NCI-H526 (cell line): ENCODE data around the gene TAB3.

ENCODE experiments used
- DNase-seq, 2 experiments: peaks; one replicate each; lab custom pipeline; 2025; lab: John Stamatoyannopoulos, UW

The TAB3 gene

DNA sequence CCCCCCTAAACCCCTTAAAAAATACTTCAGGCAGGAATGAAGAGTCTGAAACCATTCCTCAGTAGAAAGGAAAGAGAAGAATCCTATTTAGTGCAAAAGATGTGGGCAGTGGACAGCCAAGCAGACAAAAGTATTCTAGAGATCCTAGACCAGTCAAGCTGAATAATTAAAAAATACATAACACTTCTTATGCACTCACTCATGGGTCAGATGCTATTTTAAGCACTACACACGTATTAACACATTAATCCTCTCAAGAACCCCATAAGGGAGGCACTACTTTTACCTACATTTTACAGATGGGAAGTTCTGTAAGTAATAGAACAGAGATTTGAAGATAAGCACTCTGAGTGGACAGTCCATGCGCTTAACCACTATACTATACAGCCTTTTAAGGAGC, 5.9 kb downstream of the TAB3 start:
- no peak for DNase-seq

GRCh38 chrX:30881797-30882196, 7.3 kb downstream of the TAB3 start:
- no peak for DNase-seq

GRCh38 chrX:30881390-30881789, 7.7 kb downstream of the TAB3 start:
- no peak for DNase-seq

DNA sequence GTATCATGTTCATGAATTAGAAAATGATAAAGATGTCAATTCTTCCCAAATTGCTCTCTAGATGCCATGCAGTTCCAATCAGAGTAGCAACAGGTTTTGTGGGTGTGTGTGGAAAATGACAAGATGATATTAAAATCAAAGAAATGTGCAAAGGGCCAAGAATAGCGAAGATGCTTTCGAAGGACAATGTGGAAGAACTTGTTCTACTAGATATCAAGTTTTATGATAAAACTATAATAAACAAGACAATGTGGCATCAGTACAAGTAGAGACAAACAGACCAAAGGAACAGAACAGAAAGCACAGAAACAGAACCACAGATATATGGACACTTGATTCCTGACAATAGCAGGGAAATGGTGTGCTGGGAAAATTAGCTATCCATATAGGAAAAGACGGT, 9.0 kb downstream of the TAB3 start:
- DNase-seq: no peak

DNA sequence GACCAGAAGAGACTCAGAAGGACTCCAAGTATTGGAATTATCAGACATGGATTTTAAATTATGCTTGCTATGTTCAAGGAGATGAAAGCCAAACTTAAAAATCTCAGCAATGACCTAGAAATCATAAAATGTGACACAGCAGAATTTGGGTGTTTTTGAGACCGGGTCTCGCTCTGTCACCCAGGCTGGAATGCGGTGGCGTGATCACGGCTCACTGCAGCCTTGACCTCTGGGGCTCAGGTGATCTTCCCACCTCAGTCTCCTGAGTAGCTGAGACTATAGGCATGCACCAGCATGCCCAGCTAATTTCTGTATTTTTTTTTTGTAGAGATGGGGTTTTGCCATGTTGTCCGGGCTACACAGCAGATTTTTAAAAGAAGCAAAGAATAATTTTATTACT, 12.7 kb downstream of the TAB3 start:
- DNase-seq: no peak

DNA sequence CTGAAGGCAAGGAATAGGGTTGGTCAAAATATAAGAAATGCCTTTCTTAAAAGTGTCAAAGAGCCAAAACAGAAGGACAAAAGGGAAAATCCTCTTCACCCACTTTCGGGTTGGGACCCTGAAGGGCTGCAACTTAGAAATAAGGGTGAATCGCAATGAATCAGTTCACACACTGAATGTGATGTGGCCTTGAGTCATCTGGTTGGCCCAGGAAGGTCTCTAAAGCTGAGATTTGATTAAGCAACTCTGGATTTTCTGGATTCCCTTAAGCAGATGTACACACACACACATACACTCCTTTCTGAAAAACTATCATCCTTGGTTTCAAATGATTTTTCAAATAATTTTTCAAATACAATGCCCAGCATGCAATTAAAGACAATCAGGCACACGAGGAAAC, 13.1 kb downstream of the TAB3 start:
- DNase-seq: no peak

DNA sequence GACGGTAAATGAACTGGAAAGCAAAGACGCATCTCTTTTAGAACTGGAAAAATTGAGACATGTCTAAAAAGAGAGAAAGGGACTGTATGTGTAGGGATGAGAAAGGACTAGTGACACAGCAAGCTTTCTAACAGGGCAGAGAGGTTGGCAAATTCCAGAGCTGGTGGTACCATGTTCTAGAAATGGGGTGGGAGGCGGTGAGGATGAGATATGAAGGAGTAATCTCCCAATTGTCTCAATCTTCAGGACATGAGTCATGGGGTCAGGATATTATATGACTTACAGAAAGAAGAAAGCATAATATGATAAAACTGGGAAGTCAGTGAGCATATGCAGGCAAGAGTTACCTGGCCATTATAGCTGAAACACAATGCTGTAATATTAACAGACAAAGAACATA, 14.2 kb downstream of the TAB3 start:
- no peak for DNase-seq

DNA sequence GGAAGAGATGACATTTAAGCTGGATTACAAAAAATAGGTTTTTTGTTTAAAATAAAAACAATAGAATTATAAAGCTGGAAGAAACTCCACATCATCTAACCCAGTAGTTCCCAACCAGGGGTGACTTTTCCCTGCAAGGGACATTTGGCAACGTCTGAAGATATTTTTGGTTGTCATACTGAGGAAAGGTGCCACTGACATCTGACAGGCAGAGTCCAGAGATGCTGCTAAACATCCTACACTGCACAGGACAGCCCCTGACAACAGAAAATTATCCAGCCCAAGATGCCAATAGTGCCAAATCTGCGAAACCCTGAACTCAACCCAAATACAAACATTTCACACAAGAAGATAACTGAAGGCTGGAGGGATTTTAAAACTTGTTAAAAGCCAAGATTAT, 18.5 kb downstream of the TAB3 start:
- DNase-seq: no peak

- no peak for DNase-seq
Measured at GRCh38 chrX:30865612-30866011, 23.4 kb downstream of the TAB3 start.

GRCh38 chrX:30865015-30865414, 24.0 kb downstream of the TAB3 start:
- DNase-seq: peak; percentile 5 to 36

GRCh38 chrX:30864383-30864785, 24.7 kb downstream of the TAB3 start:
- DNase-seq: no peak

DNA sequence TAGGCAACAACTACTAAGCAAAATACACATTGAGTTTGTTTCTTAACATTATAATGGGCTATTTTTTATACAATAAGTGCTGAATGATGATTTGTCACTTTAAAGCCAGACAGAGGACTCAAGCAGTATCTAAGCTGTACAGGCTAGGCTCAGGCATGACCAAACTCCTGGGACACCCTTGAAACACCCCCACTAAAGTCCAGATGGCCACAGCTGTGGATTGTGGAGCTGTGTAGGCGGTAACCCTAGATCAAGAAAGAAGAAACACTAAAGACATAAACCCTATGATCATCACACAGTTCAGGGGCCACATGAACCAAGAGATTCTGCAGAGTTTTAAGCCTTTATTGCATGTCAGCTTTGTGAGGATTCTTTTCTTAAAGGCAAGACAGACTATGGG, 25.1 kb downstream of the TAB3 start:
- no peak for DNase-seq

GRCh38 chrX:30858098-30858497, 31.0 kb downstream of the TAB3 start:
- DNase-seq: no peak

GRCh38 chrX:30851449-30851848, 37.6 kb downstream of the TAB3 start:
- no peak for DNase-seq

- no peak for DNase-seq
Measured at GRCh38 chrX:30835373-30835772, 53.7 kb downstream of the TAB3 start.

- no peak for DNase-seq
Measured at GRCh38 chrX:30833896-30834295, 55.2 kb downstream of the TAB3 start.

DNA sequence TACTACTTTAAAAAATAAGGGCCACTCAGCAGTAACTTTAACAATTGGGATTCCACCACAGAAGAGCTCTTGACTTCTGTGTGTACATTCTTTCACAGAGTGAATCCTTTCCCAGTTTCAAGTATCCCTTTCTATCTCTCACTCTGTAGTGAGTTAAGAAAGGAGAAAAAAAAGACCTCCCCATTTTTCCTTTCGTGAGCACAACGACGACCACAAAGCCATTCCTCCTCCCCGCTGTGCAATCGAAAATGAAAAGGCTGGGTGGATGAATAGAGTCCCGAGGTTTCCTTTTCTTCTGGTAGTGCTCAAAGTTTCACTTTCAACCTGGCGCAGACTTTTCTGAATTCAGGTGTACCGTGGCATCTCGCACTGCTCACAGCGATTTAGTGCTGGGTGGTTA, 58.0 kb downstream of the TAB3 start:
- DNase-seq: no peak

DNA sequence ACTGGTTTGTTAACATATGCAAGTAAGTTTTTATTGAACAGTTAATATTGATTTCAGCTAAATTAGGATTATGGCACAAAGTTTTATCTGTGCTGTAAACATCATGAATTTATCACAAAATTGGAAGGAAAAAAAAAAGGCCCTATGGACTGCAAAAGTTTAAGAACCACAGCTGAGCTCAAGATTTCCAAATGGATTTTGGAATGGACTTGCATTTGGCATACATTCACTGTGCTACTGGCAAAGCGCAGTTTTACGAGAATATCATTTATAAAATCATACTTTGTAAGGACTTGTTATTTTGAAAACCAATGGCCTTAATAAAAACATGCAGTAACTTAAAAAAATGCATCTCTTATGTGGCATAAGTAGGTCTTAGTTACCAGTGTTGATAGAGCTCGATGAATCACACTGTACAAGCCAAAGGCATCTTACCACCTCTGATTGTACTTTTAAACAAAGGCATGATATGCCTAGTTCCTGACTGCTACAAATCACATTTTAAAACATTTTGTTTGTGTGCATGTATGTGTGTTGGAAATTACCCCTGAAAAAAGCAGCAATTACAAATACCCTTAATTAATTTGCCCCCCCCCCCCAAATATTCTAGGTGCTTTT, 58.6 kb downstream of the TAB3 start:
- DNase-seq: no peak

- DNase-seq: no peak
Measured at GRCh38 chrX:30824275-30824674, 64.8 kb downstream of the TAB3 start.

DNA sequence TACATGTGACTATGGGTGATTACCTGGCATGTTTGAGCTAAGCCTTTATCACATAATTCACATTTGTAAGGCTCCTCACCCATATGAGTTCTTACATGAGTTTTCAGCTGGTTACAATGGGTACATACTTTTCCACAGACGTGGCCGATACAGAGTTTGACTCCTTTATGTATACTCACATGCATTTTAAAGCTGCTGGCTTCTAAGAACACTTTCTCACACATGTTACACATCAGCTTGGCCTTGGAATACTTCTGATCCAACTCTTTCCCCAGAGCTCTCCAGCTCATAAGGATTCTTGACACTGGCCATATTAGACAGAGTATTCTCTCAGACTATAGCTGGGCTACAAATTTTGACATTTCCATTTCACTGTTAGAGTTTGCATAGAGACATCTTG, 66.3 kb downstream of the TAB3 start:
- peak; percentile 5 to 14 for DNase-seq

DNA sequence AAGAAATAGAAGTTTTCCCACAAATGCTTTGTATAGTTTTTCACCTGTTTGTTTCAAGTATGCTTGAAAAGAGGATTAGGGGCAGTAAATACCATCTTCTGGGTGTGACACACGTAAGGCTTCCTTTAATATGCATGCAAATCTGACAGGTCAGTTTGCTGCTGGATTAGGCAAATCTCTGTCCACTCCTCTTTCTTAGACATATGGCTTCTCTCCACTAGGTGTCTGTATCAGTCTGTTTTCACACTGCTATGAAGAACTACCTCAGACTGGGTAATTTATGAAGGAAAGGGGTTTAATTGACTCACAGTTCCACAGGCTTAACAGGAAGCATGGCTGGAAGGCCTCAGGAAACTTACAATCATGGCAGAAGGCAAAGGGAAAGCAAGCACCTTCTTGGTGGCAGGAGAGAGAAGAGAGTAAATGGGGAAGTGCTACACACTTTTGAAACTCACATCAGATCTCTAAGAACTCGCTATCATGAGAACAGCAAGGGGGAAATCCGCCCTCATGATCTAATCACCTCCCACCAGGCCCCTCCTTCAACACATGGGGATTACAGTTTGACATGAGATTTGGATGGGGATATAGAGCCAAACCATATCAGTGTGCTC, 66.9 kb downstream of the TAB3 start:
- peak; percentile 77 to 80 for DNase-seq

- DNase-seq: peak in 1 of 2 experiments; percentile 32
Measured at GRCh38 chrX:30821116-30821515, 67.9 kb downstream of the TAB3 start.

GRCh38 chrX:30819080-30819479, 70.0 kb downstream of the TAB3 start:
- peak in 1 of 2 experiments; percentile 3 for DNase-seq

DNA sequence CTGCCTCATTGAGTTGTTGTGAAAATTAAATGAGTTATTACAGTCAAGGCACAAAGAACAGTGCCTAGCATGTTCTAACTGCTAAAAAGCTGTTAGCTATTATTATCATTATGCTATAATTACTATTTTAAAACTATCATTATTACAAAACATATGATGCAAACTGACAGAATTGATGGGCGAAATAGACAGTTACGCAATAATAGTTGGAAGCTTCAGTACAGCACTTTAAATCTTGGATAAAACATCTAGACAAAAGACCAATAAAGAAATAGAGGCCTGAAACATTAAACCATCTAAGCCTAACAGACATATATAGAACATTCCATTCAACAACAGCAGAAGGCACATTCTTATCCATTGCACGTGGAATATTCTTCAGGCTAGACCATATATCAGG, 73.0 kb downstream of the TAB3 start:
- DNase-seq: no peak
